IPS-15b (cell line): ENCODE measurements around the gene MAP2K5.

ENCODE experiments used
- H3K27me3 ChIP-seq: one replicate; pipeline ENCODE4 v1.6.1; 2013; ENCODE audit warnings: low read length; ENCODE audit not compliant: control insufficient read depth, insufficient read depth
- H3K36me3 ChIP-seq: one replicate; pipeline ENCODE4 v1.6.1; 2013; ENCODE audit warnings: low read length; ENCODE audit not compliant: control insufficient read depth, insufficient read depth
- H3K4me1 ChIP-seq: one replicate; pipeline ENCODE4 v1.6.1; 2013; ENCODE audit warnings: mild to moderate bottlenecking, low read length; ENCODE audit not compliant: control insufficient read depth, insufficient read depth
- H3K4me3 ChIP-seq: one replicate; pipeline ENCODE4 v1.5.1; 2013; ENCODE audit warnings: low read depth, low read length
- H3K9ac ChIP-seq: one replicate; pipeline ENCODE4 v1.6.1; 2013; ENCODE audit warnings: low read depth, mild to moderate bottlenecking, low read length
- H3K9me3 ChIP-seq: one replicate; pipeline ENCODE4 v1.6.1; 2013; ENCODE audit warnings: mild to moderate bottlenecking, low read length; ENCODE audit not compliant: control insufficient read depth, insufficient read depth

The MAP2K5 gene

GRCh38 chr15:67741308-67741707, 198.8 kb downstream of the MAP2K5 start:
- Histone ChIP-seq H3K9ac (no peak overlapping the region), H3K4me3 (no peak overlapping the region), H3K27me3 (no peaks in the 10 kb centered on the region), H3K36me3 (no peaks in the 10 kb centered on the region), H3K4me1 (peaks cover 4% of the 10 kb centered on the region), H3K9me3 (no peaks in the 10 kb centered on the region)

DNA sequence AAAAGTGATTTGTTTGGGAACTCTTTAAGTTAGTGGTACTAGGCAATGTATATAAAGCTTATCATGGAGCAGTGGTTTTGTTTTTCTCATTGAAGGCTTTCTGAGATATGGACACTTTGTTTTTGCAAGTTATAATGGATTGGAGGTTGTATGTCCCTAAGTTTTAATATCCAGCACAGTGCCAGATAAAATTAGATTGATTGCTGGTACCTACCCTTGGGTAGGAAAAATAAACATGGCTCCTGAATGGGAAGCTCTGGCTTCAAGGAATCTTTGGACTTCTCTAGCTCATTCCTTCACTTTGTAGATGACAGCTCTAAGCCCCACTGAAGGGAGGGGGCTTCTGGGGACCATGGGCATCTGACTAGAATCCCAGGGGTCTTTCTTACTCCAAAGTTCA, 201.1 kb downstream of the MAP2K5 start:
- Histone ChIP-seq H3K4me3 (no peak overlapping the region), H3K9me3 (no peaks in the 10 kb centered on the region), H3K27me3 (no peaks in the 10 kb centered on the region), H3K36me3 (no peaks in the 10 kb centered on the region), H3K9ac (no peak overlapping the region), H3K4me1 (peaks cover 10% of the 10 kb centered on the region)

- H3K9ac ChIP-seq, result no peak overlapping the region
- no peaks in the 10 kb centered on the region for H3K27me3 ChIP-seq
- no peaks in the 10 kb centered on the region for H3K36me3 ChIP-seq
- no peak overlapping the region for H3K4me3 ChIP-seq
- no peaks in the 10 kb centered on the region for H3K9me3 ChIP-seq
- peaks cover 10% of the 10 kb centered on the region for H3K4me1 ChIP-seq
Observed at GRCh38 chr15:67744331-67745072, 202.0 kb downstream of the MAP2K5 start.

DNA sequence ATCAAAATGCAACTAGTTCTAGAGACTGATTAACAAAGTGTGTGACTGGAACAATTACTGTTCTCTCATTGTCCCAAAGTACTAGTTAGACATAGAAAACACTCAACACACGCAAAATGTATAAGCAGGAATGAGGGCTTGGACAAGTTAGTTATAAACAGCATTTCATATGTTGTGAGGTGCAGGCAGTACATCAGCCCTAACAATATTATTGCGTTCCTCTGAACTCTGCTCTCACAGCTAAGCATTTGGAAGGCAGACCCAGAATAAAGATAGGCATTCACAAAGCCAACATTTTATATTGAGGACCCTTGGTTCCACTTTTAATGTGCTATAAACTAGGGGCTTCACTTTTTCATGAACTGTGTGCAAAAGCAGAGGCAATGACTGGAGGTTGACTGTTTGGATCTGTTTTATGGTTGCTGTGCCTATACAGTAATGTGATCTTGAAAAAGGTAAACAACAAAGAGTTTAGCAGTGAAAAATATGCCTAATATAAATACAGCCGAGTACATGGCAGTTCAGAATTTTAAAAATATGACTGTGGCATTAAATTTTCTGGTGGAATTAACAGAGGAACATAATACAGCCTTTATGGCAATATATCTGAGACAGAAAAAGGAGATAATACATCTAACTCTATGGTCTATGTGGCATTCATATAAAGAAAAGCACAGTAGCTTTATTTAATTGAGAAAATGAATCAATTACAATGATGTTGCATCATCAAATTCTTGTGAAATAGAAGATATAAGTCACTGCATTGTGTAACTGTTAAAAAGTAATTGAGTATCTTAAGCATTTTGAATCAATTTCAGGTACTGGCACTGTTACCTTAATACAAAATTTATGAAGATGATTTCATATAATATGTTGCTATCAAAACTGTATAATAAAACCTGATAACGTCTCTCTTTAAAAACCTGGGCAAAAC, 202.8 kb downstream of the MAP2K5 start:
- no peak overlapping the region for H3K9ac ChIP-seq
- no peaks in the 10 kb centered on the region for H3K27me3 ChIP-seq
- no peaks in the 10 kb centered on the region for H3K9me3 ChIP-seq
- no peaks in the 10 kb centered on the region for H3K36me3 ChIP-seq
- H3K4me1 ChIP-seq, result peaks cover 17% of the 10 kb centered on the region
- no peak overlapping the region for H3K4me3 ChIP-seq

DNA sequence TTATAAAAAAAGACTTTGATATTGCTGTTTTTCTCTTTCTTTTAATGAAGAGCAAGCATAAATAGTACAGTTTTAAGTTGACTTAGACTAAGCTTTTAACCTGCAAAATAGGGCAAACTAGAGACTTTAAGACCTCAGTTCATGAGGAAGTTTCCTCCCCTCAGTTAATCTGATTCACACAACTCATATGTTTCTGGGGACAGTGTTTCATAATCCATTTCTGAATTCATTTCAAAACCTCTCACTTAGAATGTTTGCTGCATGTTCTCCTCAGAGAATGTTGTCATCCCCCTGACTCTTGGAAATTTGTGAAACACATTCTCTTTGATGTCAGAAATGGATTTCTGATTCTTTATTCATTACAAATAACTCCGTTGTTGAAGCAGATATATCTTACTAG, 203.5 kb downstream of the MAP2K5 start:
- Histone ChIP-seq H3K9ac (no peak overlapping the region), H3K9me3 (no peaks in the 10 kb centered on the region), H3K36me3 (no peaks in the 10 kb centered on the region), H3K4me1 (peaks cover 20% of the 10 kb centered on the region), H3K27me3 (no peaks in the 10 kb centered on the region), H3K4me3 (no peak overlapping the region)

DNA sequence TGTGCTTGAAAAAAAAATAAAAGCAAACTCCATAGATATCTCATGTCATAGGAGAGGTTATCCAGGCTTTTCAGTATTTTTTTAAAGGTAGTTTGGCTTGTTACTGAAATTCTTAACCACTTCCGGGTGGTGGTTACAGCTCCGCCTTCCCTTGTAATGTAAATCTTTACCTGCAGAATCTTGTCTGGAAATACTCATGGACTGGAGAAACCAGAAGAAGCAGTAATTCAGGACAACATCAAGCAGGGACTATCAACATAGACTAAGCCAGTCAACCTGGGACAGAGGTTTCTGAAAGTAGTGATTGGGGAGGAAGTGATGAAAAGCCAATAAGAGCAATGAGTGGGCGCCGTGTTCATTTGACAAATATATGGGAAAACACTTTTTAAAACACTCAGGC, 203.9 kb downstream of the MAP2K5 start:
- Histone ChIP-seq H3K4me3 (no peak overlapping the region), H3K4me1 (peaks cover 20% of the 10 kb centered on the region), H3K27me3 (no peaks in the 10 kb centered on the region), H3K36me3 (no peaks in the 10 kb centered on the region), H3K9me3 (no peaks in the 10 kb centered on the region), H3K9ac (no peak overlapping the region)

- Histone ChIP-seq H3K4me1 (peaks cover 20% of the 10 kb centered on the region), H3K36me3 (no peaks in the 10 kb centered on the region), H3K27me3 (no peaks in the 10 kb centered on the region), H3K4me3 (no peak overlapping the region), H3K9me3 (no peaks in the 10 kb centered on the region), H3K9ac (no peak overlapping the region)
Observed at GRCh38 chr15:67747921-67748320, 205.4 kb downstream of the MAP2K5 start.

DNA sequence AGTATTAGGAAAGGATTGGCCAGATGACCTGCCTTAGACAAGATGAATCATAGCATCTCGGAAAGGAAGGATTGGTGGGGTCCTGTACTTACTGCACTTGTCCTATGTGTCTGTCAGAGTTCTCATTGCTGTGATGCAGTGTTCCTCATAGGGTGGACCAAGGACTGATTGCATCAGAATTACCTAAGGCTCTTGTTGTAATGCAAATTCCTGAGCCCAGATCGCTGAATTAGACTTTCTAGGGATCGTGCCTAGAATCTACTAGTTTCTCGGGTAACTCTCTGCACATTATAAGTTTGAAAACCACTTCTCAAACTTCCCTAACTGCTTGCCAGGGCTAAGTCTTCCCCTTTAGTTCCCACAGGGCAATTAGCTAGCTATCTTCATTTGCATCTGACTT, 207.9 kb downstream of the MAP2K5 start:
- H3K4me3 ChIP-seq, result no peak overlapping the region
- H3K9me3 ChIP-seq, result no peaks in the 10 kb centered on the region
- H3K9ac ChIP-seq, result no peak overlapping the region
- H3K27me3 ChIP-seq, result no peaks in the 10 kb centered on the region
- no peaks in the 10 kb centered on the region for H3K36me3 ChIP-seq
- H3K4me1 ChIP-seq, result peaks cover 20% of the 10 kb centered on the region

GRCh38 chr15:67753891-67754290, 211.4 kb downstream of the MAP2K5 start:
- H3K9me3 ChIP-seq, result no peaks in the 10 kb centered on the region
- no peaks in the 10 kb centered on the region for H3K27me3 ChIP-seq
- H3K4me3 ChIP-seq, result no peak overlapping the region
- no peaks in the 10 kb centered on the region for H3K36me3 ChIP-seq
- peaks cover 12% of the 10 kb centered on the region for H3K4me1 ChIP-seq
- H3K9ac ChIP-seq, result no peak overlapping the region

GRCh38 chr15:67755264-67755663, 212.8 kb downstream of the MAP2K5 start:
- Histone ChIP-seq H3K36me3 (no peaks in the 10 kb centered on the region), H3K9ac (no peak overlapping the region), H3K4me3 (no peak overlapping the region), H3K27me3 (no peaks in the 10 kb centered on the region), H3K9me3 (no peaks in the 10 kb centered on the region), H3K4me1 (peaks cover 6% of the 10 kb centered on the region)

GRCh38 chr15:67755936-67756335, 213.4 kb downstream of the MAP2K5 start:
- Histone ChIP-seq H3K4me3 (no peak overlapping the region), H3K36me3 (no peaks in the 10 kb centered on the region), H3K9me3 (no peaks in the 10 kb centered on the region), H3K27me3 (no peaks in the 10 kb centered on the region), H3K9ac (no peak overlapping the region), H3K4me1 (peaks cover 3% of the 10 kb centered on the region)
